KOPT-K1 (cell line): Measurements from ENCODE around the gene UBXN6.

Source experiments
- H3K27ac ChIP-seq: fragments of 200-600 bp; sonication (generic); 2 replicates; pipeline ENCODE4 v1.5.1; 2016; ENCODE audit warnings: antibody characterized with exemption, mild to moderate bottlenecking, low read depth, low read length; ENCODE audit not compliant: poor library complexity, severe bottlenecking
- H3K36me3 ChIP-seq: fragments of 200-600 bp; sonication (generic); 2 replicates; pipeline ENCODE4 v1.5.1; 2017; ENCODE audit warnings: antibody characterized with exemption, mild to moderate bottlenecking, low read length, moderate library complexity; ENCODE audit not compliant: insufficient read depth
- H3K9me3 ChIP-seq: fragments of 200-600 bp; sonication (generic); 2 replicates; pipeline ENCODE4 v1.5.1; 2017; ENCODE audit warnings: antibody characterized with exemption, low read length, mild to moderate bottlenecking; ENCODE audit not compliant: insufficient read depth, poor library complexity, severe bottlenecking

UBXN6 gene

DNA sequence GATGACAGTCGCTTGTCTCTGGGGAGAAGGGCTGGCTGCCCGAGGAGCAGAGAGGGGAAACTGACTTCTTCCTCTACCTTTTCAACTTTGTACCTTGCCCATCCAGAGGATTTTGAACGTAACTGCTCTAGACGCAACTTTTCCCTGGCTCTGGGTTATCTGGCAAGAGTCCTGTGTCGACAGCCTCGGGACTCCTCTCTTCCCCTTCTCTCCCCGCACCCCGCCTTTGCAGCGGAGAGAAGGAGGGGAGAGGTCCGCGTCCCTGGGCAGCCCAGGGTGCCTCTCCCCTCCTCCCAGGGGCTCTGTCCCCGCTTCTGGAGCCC is 57.8 kb downstream of the UBXN6 start:
- peak overlapping the region; percentile 89 for H3K27ac ChIP-seq
- H3K36me3 ChIP-seq: peaks cover 38% of the 10 kb centered on the region
- no peaks in the 10 kb centered on the region for H3K9me3 ChIP-seq

- Histone ChIP-seq H3K27ac (no peak overlapping the region), H3K9me3 (no peaks in the 10 kb centered on the region), H3K36me3 (peaks cover 38% of the 10 kb centered on the region)
Observed at GRCh38 chr19:4396949-4397783, 60.4 kb downstream of the UBXN6 start.
